Neuronal stem cell (in vitro differentiated cells): Measurements from ENCODE around the gene TBC1D5.

Experiments
- DNase-seq: peaks from one replicate; pipeline ENCODE4 v3.0.0-alpha.2; 2013; ENCODE audit warnings: low spot score
- H2AFZ ChIP-seq: one replicate; pipeline ENCODE4 v1.6.1; 2013; ENCODE audit warnings: mild to moderate bottlenecking, low read length, inconsistent platforms
- H2AK5ac ChIP-seq: 2 replicates; pipeline ENCODE4 v1.6.1; 2013; ENCODE audit warnings: low read depth, mild to moderate bottlenecking, inconsistent platforms, low read length, moderate library complexity, mixed read lengths
- H2BK120ac ChIP-seq: 2 replicates; pipeline ENCODE4 v1.6.1; 2013; ENCODE audit warnings: low read depth, mild to moderate bottlenecking, inconsistent platforms, low read length, moderate library complexity, mixed read lengths
- H2BK12ac ChIP-seq: one replicate; pipeline ENCODE4 v1.6.1; 2013; ENCODE audit warnings: low read length, inconsistent platforms
- H2BK15ac ChIP-seq: 2 replicates; pipeline ENCODE4 v1.6.1; 2013; ENCODE audit warnings: mild to moderate bottlenecking, low read length, inconsistent platforms, mixed read lengths
- H2BK5ac ChIP-seq: one replicate; pipeline ENCODE4 v1.6.1; 2013; ENCODE audit warnings: inconsistent platforms, mild to moderate bottlenecking, low read length, moderate library complexity
- H3K14ac ChIP-seq: one replicate; pipeline ENCODE4 v1.6.1; 2013; ENCODE audit warnings: low read length, inconsistent platforms
- H3K18ac ChIP-seq: 2 replicates; pipeline ENCODE4 v1.6.1; 2013; ENCODE audit warnings: low read length, inconsistent platforms
- H3K23ac ChIP-seq: 2 replicates; pipeline ENCODE4 v1.6.1; 2013; ENCODE audit warnings: low read depth, mild to moderate bottlenecking, mixed read lengths, low read length, inconsistent platforms; ENCODE audit not compliant: poor library complexity
- H3K27ac ChIP-seq: replicated peaks from 3 replicates; pipeline ENCODE4 v1.5.1; 2013; ENCODE audit warnings: low read length, inconsistent platforms
- H3K27me3 ChIP-seq, 3 experiments: 2 replicates each; pipeline ENCODE4 v1.6.1; 2013; ENCODE audit warnings: low read length in 3 of 3, mild to moderate bottlenecking in 2 of 3, inconsistent platforms in 1 of 3, low read depth in 1 of 3, mixed read lengths in 1 of 3, moderate library complexity in 1 of 3; ENCODE audit not compliant: control insufficient read depth in 3 of 3, insufficient read depth in 3 of 3
- H3K36me3 ChIP-seq, 2 donors: replicated peaks in 1 of 2; 2 replicates each; pipeline ENCODE4 v1.6.1; 2013; ENCODE audit warnings: low read length in 2 of 2; ENCODE audit not compliant: control insufficient read depth in 2 of 2, insufficient read depth in 2 of 2
- H3K4ac ChIP-seq: 2 replicates; pipeline ENCODE4 v1.6.1; 2013; ENCODE audit warnings: inconsistent platforms, mild to moderate bottlenecking, low read length, moderate library complexity
- H3K4me1 ChIP-seq, 2 donors: 1 replicate in 1 of 2; 2 replicates in 1 of 2; pipeline ENCODE4 v1.6.1; 2013; ENCODE audit warnings: low read length in 2 of 2, low read depth in 1 of 2; ENCODE audit not compliant: control insufficient read depth in 2 of 2, insufficient read depth in 1 of 2
- H3K4me2 ChIP-seq: one replicate; pipeline ENCODE4 v1.6.1; 2013; ENCODE audit warnings: mild to moderate bottlenecking, low read length, inconsistent platforms; ENCODE audit not compliant: insufficient read depth, poor library complexity, severe bottlenecking
- H3K4me3 ChIP-seq, 2 donors: 2 replicates each; pipeline ENCODE4 v1.5.1; 2013; ENCODE audit warnings: low read length in 2 of 2, mild to moderate bottlenecking in 2 of 2, inconsistent platforms in 1 of 2, moderate library complexity in 1 of 2
- H3K79me1 ChIP-seq: one replicate; pipeline ENCODE4 v1.6.1; 2013; ENCODE audit warnings: low read depth, mild to moderate bottlenecking, inconsistent platforms, low read length, moderate library complexity
- H3K9ac ChIP-seq: one replicate; pipeline ENCODE4 v1.6.1; 2013; ENCODE audit warnings: mild to moderate bottlenecking, low read depth, low read length, inconsistent platforms; ENCODE audit not compliant: poor library complexity
- H3K9me3 ChIP-seq, 2 donors: replicated peaks in 1 of 2; 2 replicates each; pipeline versions ENCODE3 to v1.6.1; 2013; ENCODE audit warnings: low read length in 2 of 2, mild to moderate bottlenecking in 2 of 2, inconsistent platforms in 1 of 2, low read depth in 1 of 2, mixed read lengths in 1 of 2, moderate library complexity in 1 of 2; ENCODE audit not compliant: control insufficient read depth in 2 of 2, insufficient read depth in 1 of 2
- H4K8ac ChIP-seq: one replicate; pipeline ENCODE4 v1.6.1; 2013; ENCODE audit warnings: low read depth, mild to moderate bottlenecking, inconsistent platforms, low read length, moderate library complexity
- H4K91ac ChIP-seq: one replicate; pipeline ENCODE4 v1.6.1; 2013; ENCODE audit warnings: low read length, low read depth, mild to moderate bottlenecking, inconsistent platforms; ENCODE audit not compliant: poor library complexity
- WGBS, 2 donors: extraction: QIAGEN DNeasy Blood & Tissue Kit; methylation state at CpG; one replicate each; pipeline ENCODE4 v1.1.7; 2013; ENCODE audit warnings: missing lambda C conversion rate in 2 of 2, mixed read lengths in 1 of 2; ENCODE audit not compliant: insufficient read length in 2 of 2, insufficient replicate concordance in 1 of 2; ENCODE audit errors: extremely low coverage in 2 of 2; 5-methylcytosine and 5-hydroxymethylcytosine counted together

TBC1D5 gene

DNA sequence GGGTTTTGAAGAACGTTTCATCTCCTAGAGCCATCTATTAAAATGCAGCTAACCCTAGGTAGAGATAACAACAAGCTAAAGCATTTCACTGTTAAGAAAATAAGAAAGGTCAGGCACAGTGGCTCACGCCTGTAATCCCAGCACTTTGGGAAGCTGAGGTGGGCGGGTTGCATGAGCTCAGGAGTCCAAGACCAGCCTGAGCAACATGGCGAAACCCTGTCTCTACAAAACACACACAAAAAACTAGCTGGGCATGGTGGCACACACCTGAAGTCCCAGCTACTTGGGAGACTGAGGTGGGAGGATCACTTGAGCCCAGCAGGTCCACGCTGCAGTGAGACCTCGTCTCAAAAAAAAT lies 5.4 kb upstream of the TBC1D5 start:
- H3K9me3 ChIP-seq, result no peaks in the 10 kb centered on the region
- H2AK5ac ChIP-seq, result no peak overlapping the region
- H3K36me3 ChIP-seq, result no peaks in the 10 kb centered on the region
- no peak overlapping the region for H3K27ac ChIP-seq
- no peak for DNase-seq
- H3K4me1 ChIP-seq, result peaks cover 2 to 5% of the 10 kb centered on the region in 2 donors
- no peak overlapping the region for H3K23ac ChIP-seq
- no peak overlapping the region for H3K14ac ChIP-seq
- no peaks in the 10 kb centered on the region for H3K79me1 ChIP-seq
- H2BK15ac ChIP-seq, result no peak overlapping the region
- no peak overlapping the region for H3K4ac ChIP-seq
- H3K4me3 ChIP-seq, result no peak overlapping the region
- H4K91ac ChIP-seq, result no peak overlapping the region
- no peak overlapping the region for H2BK120ac ChIP-seq
- no CpG with 5 or more reads among the region's 6 CpGs for WGBS, 2 donors
- no peak overlapping the region for H2AFZ ChIP-seq
- H3K9ac ChIP-seq, result no peak overlapping the region
- H3K27me3 ChIP-seq, result no peaks in the 10 kb centered on the region
- H2BK12ac ChIP-seq, result no peak overlapping the region
- no peak overlapping the region for H3K18ac ChIP-seq
- H3K4me2 ChIP-seq, result no peak overlapping the region
- H4K8ac ChIP-seq, result no peak overlapping the region
- H2BK5ac ChIP-seq, result no peak overlapping the region

DNA sequence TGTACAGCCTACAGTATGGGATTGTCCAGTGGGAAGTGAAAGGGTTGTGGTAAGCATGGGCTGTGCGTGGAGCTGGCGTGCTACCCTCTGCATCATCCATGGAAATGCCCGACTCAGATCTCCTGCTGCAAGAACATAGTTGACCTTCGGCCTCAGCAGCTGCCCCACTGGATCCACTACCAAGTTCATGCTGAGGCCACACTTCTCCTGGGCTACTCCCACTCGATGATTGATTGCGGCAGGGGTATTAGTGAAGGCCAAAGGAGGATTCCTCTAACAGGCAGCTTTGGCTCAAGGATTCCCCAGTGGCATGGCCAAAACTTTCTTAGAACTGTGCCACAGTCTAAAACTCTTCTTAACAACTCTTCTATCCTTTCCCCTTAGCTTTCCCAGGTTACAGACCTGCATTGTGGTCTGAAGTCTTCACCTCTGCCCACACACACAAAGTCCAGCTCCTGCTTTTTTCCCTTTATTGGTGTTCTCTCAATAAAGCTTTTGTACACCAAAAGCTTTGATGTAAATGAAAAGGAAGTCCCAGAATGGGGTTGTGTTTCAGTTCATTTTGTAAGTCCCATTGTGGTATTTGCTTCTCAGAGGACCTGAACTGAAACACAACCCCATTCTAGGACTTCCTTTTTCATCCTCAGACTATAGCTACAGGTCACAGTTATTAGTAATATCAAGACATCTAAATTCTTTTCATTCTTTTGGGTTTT lies 4.9 kb upstream of the TBC1D5 start:
- Histone ChIP-seq H3K36me3 (no peaks in the 10 kb centered on the region), H2BK12ac (no peak overlapping the region), H3K9ac (no peak overlapping the region), H3K9me3 (no peaks in the 10 kb centered on the region), H3K27me3 (no peaks in the 10 kb centered on the region), H3K4me3 (peak overlapping the region in 1 of 2 donors; percentile 35), H4K8ac (no peak overlapping the region), H3K4me1 (peaks cover 2 to 5% of the 10 kb centered on the region in 2 donors), H3K4me2 (no peak overlapping the region), H2BK5ac (no peak overlapping the region), H3K4ac (no peak overlapping the region), H2AFZ (peak overlapping the region; percentile 32), H3K14ac (no peak overlapping the region), H2AK5ac (no peak overlapping the region), H3K27ac (no peak overlapping the region), H3K23ac (no peak overlapping the region), H3K18ac (no peak overlapping the region), H4K91ac (no peak overlapping the region), H2BK15ac (no peak overlapping the region), H2BK120ac (no peak overlapping the region), H3K79me1 (no peaks in the 10 kb centered on the region)
- WGBS, 2 donors, result no CpG with 5 or more reads among the region's 6 CpGs
- DNase-seq, result no peak

DNA sequence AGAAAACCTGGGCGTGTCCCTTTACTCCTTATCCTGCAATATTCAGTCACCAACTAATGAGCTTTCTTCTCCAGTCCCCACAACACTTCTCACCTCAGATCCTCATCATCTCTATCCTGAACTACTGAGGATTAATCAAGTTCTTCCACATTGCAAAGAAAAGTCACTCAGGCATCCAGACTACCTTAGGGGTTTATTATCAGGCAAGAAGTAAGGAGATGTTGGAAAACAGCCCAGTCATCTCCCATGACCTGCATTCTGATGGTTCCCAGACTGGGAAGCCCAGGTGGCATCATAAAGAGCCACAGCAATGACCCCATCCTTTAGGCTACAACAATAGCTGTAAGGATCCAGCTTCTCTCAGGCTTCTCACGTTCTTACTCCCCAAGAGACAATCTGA lies 3.5 kb upstream of the TBC1D5 start:
- WGBS, 2 donors, result no CpG with 5 or more reads among the region's 2 CpGs
- Histone ChIP-seq H3K4ac (no peak overlapping the region), H3K4me1 (peaks cover 3 to 5% of the 10 kb centered on the region in 2 donors), H2BK5ac (no peak overlapping the region), H3K9ac (no peak overlapping the region), H4K8ac (no peak overlapping the region), H2AFZ (no peak overlapping the region), H3K36me3 (no peaks in the 10 kb centered on the region), H3K27ac (no peak overlapping the region), H3K23ac (no peak overlapping the region), H3K9me3 (no peaks in the 10 kb centered on the region), H2AK5ac (no peak overlapping the region), H3K14ac (no peak overlapping the region), H2BK120ac (no peak overlapping the region), H3K79me1 (no peaks in the 10 kb centered on the region), H2BK15ac (no peak overlapping the region), H3K18ac (no peak overlapping the region), H3K4me2 (no peak overlapping the region), H4K91ac (no peak overlapping the region), H3K27me3 (no peaks in the 10 kb centered on the region), H2BK12ac (no peak overlapping the region), H3K4me3 (no peak overlapping the region)
- no peak for DNase-seq

DNA sequence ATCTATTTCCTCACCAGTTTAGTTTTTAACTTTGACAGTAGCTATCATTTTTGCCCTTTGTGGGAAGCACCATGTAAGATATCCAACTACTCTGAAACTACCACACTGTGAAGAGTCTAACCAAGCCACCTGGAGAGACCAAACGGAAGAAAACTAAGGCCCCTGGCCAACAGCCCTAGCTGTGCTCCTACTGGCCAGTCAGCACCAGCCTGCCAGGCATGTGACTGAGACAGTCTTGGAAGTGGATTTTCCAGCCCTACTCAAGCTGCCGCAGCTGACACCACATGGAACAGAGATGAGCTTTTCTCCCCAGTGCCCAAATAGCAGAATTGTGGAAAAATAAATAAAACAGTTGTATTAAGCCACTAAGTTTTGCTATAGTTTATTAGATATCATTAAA lies 2.9 kb upstream of the TBC1D5 start:
- Histone ChIP-seq H3K4me2 (no peak overlapping the region), H3K36me3 (no peaks in the 10 kb centered on the region), H3K23ac (no peak overlapping the region), H3K4me1 (peaks cover 5 to 6% of the 10 kb centered on the region in 2 donors), H2BK120ac (no peak overlapping the region), H3K9me3 (no peaks in the 10 kb centered on the region), H3K27ac (no peak overlapping the region), H2BK5ac (no peak overlapping the region), H2AK5ac (no peak overlapping the region), H3K79me1 (no peaks in the 10 kb centered on the region), H3K4ac (no peak overlapping the region), H3K27me3 (no peaks in the 10 kb centered on the region), H4K8ac (no peak overlapping the region), H3K14ac (no peak overlapping the region), H3K18ac (no peak overlapping the region), H2AFZ (no peak overlapping the region), H3K9ac (no peak overlapping the region), H3K4me3 (no peak overlapping the region), H2BK12ac (no peak overlapping the region), H2BK15ac (no peak overlapping the region), H4K91ac (no peak overlapping the region)
- WGBS, 2 donors, result no CpG with 5 or more reads among the region's 2 CpGs
- DNase-seq, result no peak
